GM21367 (cell line): ENCODE results near the gene WDR44.
A peak's percentile ranks its signal among the peaks of the same experiment; 100 is the strongest.
"Not testable (repeated sequence)": the region's sequence is repeated elsewhere in the genome, so short reads cannot be mapped to it uniquely, and the experiment has no call there.

Experiments
- ATAC-seq: cut with Tn5 transposase; IDR thresholded peaks from one replicate; pipeline ENCODE4 v1.9.1; 2021; ENCODE audit not compliant: unreplicated experiment

The WDR44 gene

GRCh38 chrX:118360429-118361125 lies 14.7 kb downstream of the WDR44 start:
- ATAC-seq: no peak

GRCh38 chrX:118364261-118364660 lies 18.4 kb downstream of the WDR44 start:
- no peak for ATAC-seq

- ATAC-seq: no peak
These were observed 21.4 kb downstream of the WDR44 start for GRCh38 chrX:118367338-118367737.

GRCh38 chrX:118368398-118368797 lies 22.5 kb downstream of the WDR44 start:
- ATAC-seq: no peak

GRCh38 chrX:118370921-118371624 lies 25.2 kb downstream of the WDR44 start:
- ATAC-seq: no peak

- ATAC-seq: no peak
These were observed 27.6 kb downstream of the WDR44 start for GRCh38 chrX:118373538-118373937.

GRCh38 chrX:118383120-118383519 lies 37.2 kb downstream of the WDR44 start:
- no peak for ATAC-seq

GRCh38 chrX:118392716-118393115 lies 46.8 kb downstream of the WDR44 start:
- ATAC-seq: no peak

- ATAC-seq: no peak
These were observed 50.2 kb downstream of the WDR44 start for GRCh38 chrX:118396113-118396512.

- ATAC-seq: no peak
These were observed 72.9 kb downstream of the WDR44 start for GRCh38 chrX:118418811-118419251.

GRCh38 chrX:118420462-118420861 lies 74.6 kb downstream of the WDR44 start:
- peak; percentile 67 for ATAC-seq

GRCh38 chrX:118423558-118423957 lies 77.7 kb downstream of the WDR44 start:
- ATAC-seq: peak; percentile 96

- ATAC-seq: no peak
These were observed 86.9 kb downstream of the WDR44 start for GRCh38 chrX:118432799-118433198.

- ATAC-seq: no peak
These were observed 91.4 kb downstream of the WDR44 start for GRCh38 chrX:118437283-118437682.

GRCh38 chrX:118448273-118448783 lies 102.4 kb downstream of the WDR44 start:
- ATAC-seq: no peak

GRCh38 chrX:118455013-118455412 lies 109.1 kb downstream of the WDR44 start:
- ATAC-seq: no peak

GRCh38 chrX:118459494-118459893 lies 113.6 kb downstream of the WDR44 start:
- ATAC-seq: peak; percentile 67

- no peak for ATAC-seq
These were observed 118.6 kb downstream of the WDR44 start for GRCh38 chrX:118464501-118464900.

GRCh38 chrX:118468122-118468521 lies 122.2 kb downstream of the WDR44 start:
- no peak for ATAC-seq

- not testable (repeated sequence) for ATAC-seq
These were observed 124.9 kb downstream of the WDR44 start for GRCh38 chrX:118470721-118471347.

GRCh38 chrX:118474586-118474985 lies 128.7 kb downstream of the WDR44 start:
- no peak for ATAC-seq

- no peak for ATAC-seq
These were observed 130.0 kb downstream of the WDR44 start for GRCh38 chrX:118475903-118476302.
